HG03159 (cell line): Measurements from ENCODE around the gene MIPEP.

Experiments
- ATAC-seq: cut with Tn5 transposase; IDR thresholded peaks from one replicate; pipeline ENCODE4 v1.9.1; 2021; ENCODE audit warnings: mild to moderate bottlenecking, moderate library complexity; ENCODE audit not compliant: unreplicated experiment

Gene MIPEP

GRCh38 chr13:23811366-23812062 lies 77.7 kb downstream of the MIPEP start:
- ATAC-seq: no peak

GRCh38 chr13:23810685-23811240 lies 78.4 kb downstream of the MIPEP start:
- ATAC-seq: no peak

- ATAC-seq: no peak
These were observed 80.4 kb downstream of the MIPEP start for GRCh38 chr13:23808803-23809202.

GRCh38 chr13:23806874-23807526 lies 82.2 kb downstream of the MIPEP start:
- ATAC-seq: peak; percentile 21

- ATAC-seq: no peak
These were observed 83.4 kb downstream of the MIPEP start for GRCh38 chr13:23805821-23806220.

- ATAC-seq: no peak
These were observed 84.1 kb downstream of the MIPEP start for GRCh38 chr13:23805122-23805521.

GRCh38 chr13:23804166-23804565 lies 85.0 kb downstream of the MIPEP start:
- ATAC-seq: no peak

- no peak for ATAC-seq
These were observed 88.1 kb downstream of the MIPEP start for GRCh38 chr13:23801141-23801540.

GRCh38 chr13:23799945-23800344 lies 89.3 kb downstream of the MIPEP start:
- ATAC-seq: peak; percentile 87

GRCh38 chr13:23797276-23797903 lies 91.8 kb downstream of the MIPEP start:
- ATAC-seq: no peak

GRCh38 chr13:23796551-23796950 lies 92.6 kb downstream of the MIPEP start:
- no peak for ATAC-seq

- ATAC-seq: peak; percentile 55
These were observed 94.7 kb downstream of the MIPEP start for GRCh38 chr13:23794267-23795161.

- no peak for ATAC-seq
These were observed 95.5 kb downstream of the MIPEP start for GRCh38 chr13:23793711-23794110.

GRCh38 chr13:23792680-23793079 lies 96.5 kb downstream of the MIPEP start:
- ATAC-seq: no peak

GRCh38 chr13:23790577-23791170 lies 98.5 kb downstream of the MIPEP start:
- no peak for ATAC-seq

- no peak for ATAC-seq
These were observed 99.4 kb downstream of the MIPEP start for GRCh38 chr13:23789576-23790346.

GRCh38 chr13:23788459-23788858 lies 100.7 kb downstream of the MIPEP start:
- no peak for ATAC-seq

GRCh38 chr13:23787464-23787863 lies 101.7 kb downstream of the MIPEP start:
- ATAC-seq: no peak

- no peak for ATAC-seq
These were observed 102.6 kb downstream of the MIPEP start for GRCh38 chr13:23786607-23787006.

GRCh38 chr13:23778879-23779278 lies 110.3 kb downstream of the MIPEP start:
- no peak for ATAC-seq
